Activated CD4-positive, CD25-positive, alpha-beta regulatory T cell treated with anti-CD3 and anti-CD28 coated beads, Interleukin-2, amount 50 U/mL, for 72 hours (primary cell): ENCODE data around the gene RNF26.
A peak's percentile ranks its signal among the peaks of the same experiment; 100 is the strongest.

Source experiments
- DNase-seq: peaks from one replicate; pipeline ENCODE4 v3.0.0; 2021

Gene RNF26

GRCh38 chr11:119356349-119357031 is 22.2 kb downstream of the RNF26 start:
- peak; percentile 77 for DNase-seq

- DNase-seq = no peak
Measured at GRCh38 chr11:119357074-119357473, 22.7 kb downstream of the RNF26 start.

- no peak for DNase-seq
Measured at GRCh38 chr11:119359365-119360214, 25.3 kb downstream of the RNF26 start.

- no peak for DNase-seq
Measured at GRCh38 chr11:119361056-119361787, 26.9 kb downstream of the RNF26 start.

GRCh38 chr11:119361941-119362725 is 27.8 kb downstream of the RNF26 start:
- no peak for DNase-seq

GRCh38 chr11:119362741-119363080 is 28.4 kb downstream of the RNF26 start:
- DNase-seq = no peak

- no peak for DNase-seq
Measured at GRCh38 chr11:119363081-119363850, 28.9 kb downstream of the RNF26 start.

- DNase-seq = peak; percentile 60
Measured at GRCh38 chr11:119363851-119364590, 29.7 kb downstream of the RNF26 start.

- no peak for DNase-seq
Measured at GRCh38 chr11:119365071-119365591, 30.8 kb downstream of the RNF26 start.

- DNase-seq = no peak
Measured at GRCh38 chr11:119366690-119367620, 32.6 kb downstream of the RNF26 start.

- no peak for DNase-seq
Measured at GRCh38 chr11:119367661-119368120, 33.4 kb downstream of the RNF26 start.

GRCh38 chr11:119368121-119369034 is 34.1 kb downstream of the RNF26 start:
- DNase-seq = no peak

- DNase-seq = no peak
Measured at GRCh38 chr11:119369132-119369925, 35.0 kb downstream of the RNF26 start.

GRCh38 chr11:119370486-119371046 is 36.2 kb downstream of the RNF26 start:
- no peak for DNase-seq

- DNase-seq = no peak
Measured at GRCh38 chr11:119371067-119371601, 36.8 kb downstream of the RNF26 start.

GRCh38 chr11:119371778-119372182 is 37.5 kb downstream of the RNF26 start:
- no peak for DNase-seq
